Spinal cord (tissue), 10 donors: ENCODE measurements around the gene RCOR3. TPM values are rescaled to one million over a fixed set of nuclear protein-coding genes. Genes with fewer than 3 reads are reported as not detected.
A peak's percentile ranks its signal among the peaks of the same experiment; 100 is the strongest.
"Not testable (repeated sequence)": the region's sequence is repeated elsewhere in the genome, so short reads cannot be mapped to it uniquely, and the experiment has no call there.

Experiments used
- DNase-seq, 6 donors: peaks; one replicate each; pipeline versions ENCODE4 v3.0.0 to v3.0.0-alpha.2; 2013 to 2015; ENCODE audit warnings: low spot score in 6 of 6, low read depth in 4 of 6
- H3K27ac ChIP-seq: one replicate; pipeline ENCODE4 v1.5.1; 2013; ENCODE audit warnings: low read depth, low read length, control low read depth
- H3K27me3 ChIP-seq: one replicate; pipeline ENCODE4 v1.6.1; 2013; ENCODE audit warnings: low read length; ENCODE audit not compliant: control insufficient read depth, insufficient read depth
- H3K36me3 ChIP-seq: one replicate; pipeline ENCODE4 v1.6.1; 2013; ENCODE audit warnings: low read length; ENCODE audit not compliant: control insufficient read depth, insufficient read depth
- H3K4me1 ChIP-seq: one replicate; pipeline ENCODE4 v1.6.1; 2013; ENCODE audit warnings: low read length; ENCODE audit not compliant: control insufficient read depth, insufficient read depth
- H3K4me3 ChIP-seq: one replicate; pipeline ENCODE4 v1.5.1; 2013; ENCODE audit warnings: low read depth, low read length, control low read depth
- H3K9me3 ChIP-seq: one replicate; pipeline ENCODE4 v1.6.1; 2013; ENCODE audit warnings: low read length; ENCODE audit not compliant: control insufficient read depth, insufficient read depth
- WGBS: methylation state at CpG from one replicate; pipeline ENCODE4 v1.1.5; 2013; ENCODE audit warnings: missing lambda C conversion rate; ENCODE audit not compliant: insufficient coverage; 5-methylcytosine and 5-hydroxymethylcytosine counted together
- polyA plus RNA-seq, 2 donors: library from polyadenylated mRNA; unstranded; fragments of 120-200 nt; gene quantifications; one replicate each; pipeline ENCODE4 v1.2.1, GENCODE V29; 2013; ENCODE audit not compliant: insufficient read length in 2 of 2
- total RNA-seq, 2 donors: library from RNA; depleted of rRNA in 1 of 2; stranded (reverse); fragments of 120-200 nt in 1 of 2; fragments of >200 nt in 1 of 2; gene quantifications; one replicate each; pipeline versions ENCODE4 v1.2.3 to v1.2.4, GENCODE V29; 2013 to 2014
- donor health status: healthy.

The RCOR3 gene
- total and polyA plus RNA-seq, 4 donors, result 54.1 to 77.2 (median 66.1) TPM

DNA sequence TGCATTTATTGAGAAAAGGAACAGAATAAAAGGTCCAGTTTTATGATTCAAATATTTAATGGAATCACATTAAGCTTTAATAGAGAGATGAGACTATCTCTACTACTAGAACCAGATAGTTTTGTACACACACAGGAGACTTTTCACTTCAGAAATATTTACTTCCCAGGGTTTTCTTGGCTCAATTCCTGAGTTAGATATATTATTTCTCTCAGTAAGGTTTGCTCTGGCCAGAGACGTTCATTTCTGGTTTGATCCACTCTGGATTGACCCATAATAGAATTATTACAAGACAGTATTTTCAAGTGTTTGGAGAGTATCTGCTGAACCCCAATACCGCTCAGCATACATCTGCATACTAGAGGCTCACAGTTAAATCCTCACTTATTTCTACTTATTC is 1.3 kb upstream of the RCOR3 start:
- WGBS, result no CpG with 5 or more reads among the region's 2 CpGs
- H3K9me3 ChIP-seq, result no peaks in the 10 kb centered on the region

GRCh38 chr1:211258310-211258755 is 833 bp upstream of the RCOR3 start:
- H3K4me1 ChIP-seq, result peaks cover 20% of the 10 kb centered on the region
- H3K27me3 ChIP-seq, result no peaks in the 10 kb centered on the region
- H3K36me3 ChIP-seq, result peaks cover 6% of the 10 kb centered on the region
- peak overlapping the region; percentile 99 for H3K27ac ChIP-seq
- WGBS, result 0% methylated on average over 11 of the region's 17 CpGs
- peak overlapping the region; percentile 84 for H3K4me3 ChIP-seq
- DNase-seq, result peak; percentile 57 to 94 (median 72)
- H3K9me3 ChIP-seq, result no peaks in the 10 kb centered on the region

More for the DNA sequence above, 1.3 kb upstream of the RCOR3 start:
- Histone ChIP-seq H3K27me3 (no peaks in the 10 kb centered on the region), H3K4me3 (peak overlapping the region; percentile 84), H3K4me1 (peaks cover 20% of the 10 kb centered on the region), H3K27ac (peak overlapping the region; percentile 99), H3K36me3 (peaks cover 6% of the 10 kb centered on the region)
- no peak for DNase-seq

DNA sequence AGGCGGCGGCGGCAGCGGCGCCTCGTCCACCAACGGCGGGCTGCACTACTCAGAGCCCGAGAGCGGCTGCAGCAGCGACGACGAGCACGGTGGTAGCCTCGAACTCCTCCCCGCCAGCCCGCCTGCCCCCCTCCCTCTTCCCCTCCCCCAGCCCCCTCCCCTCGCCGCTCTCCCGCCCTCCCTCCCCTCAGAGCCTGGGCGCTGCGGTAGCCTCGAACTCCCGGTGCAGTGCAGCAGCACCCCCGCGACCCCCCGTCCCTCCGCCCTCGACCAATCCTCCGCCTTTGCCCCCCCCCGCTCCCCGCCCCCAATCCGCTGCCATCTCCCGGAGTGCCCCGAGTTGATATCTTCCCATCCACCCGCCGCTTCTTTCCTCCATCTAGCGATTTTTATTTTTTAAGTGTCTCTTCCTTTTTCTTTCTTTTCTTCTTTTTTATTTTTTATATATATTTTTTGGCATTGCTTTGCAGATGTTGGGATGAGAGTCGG is 516 bp downstream of the RCOR3 start:
- peak in 5 of 6 donors; percentile 29 to 91 (median 59) for DNase-seq
- peaks cover 20% of the 10 kb centered on the region for H3K4me1 ChIP-seq

GRCh38 chr1:211260141-211261107 is 1.3 kb downstream of the RCOR3 start:
- H3K36me3 ChIP-seq, result peaks cover 9% of the 10 kb centered on the region
- peak; percentile 65 to 95 (median 78) for DNase-seq
- peaks cover 20% of the 10 kb centered on the region for H3K4me1 ChIP-seq
- under 1% methylated on average over 57 of the region's 59 CpGs for WGBS
- H3K27me3 ChIP-seq, result no peaks in the 10 kb centered on the region
- H3K9me3 ChIP-seq, result no peaks in the 10 kb centered on the region
- peak overlapping the region; percentile 89 for H3K4me3 ChIP-seq
- peak overlapping the region; percentile 99 for H3K27ac ChIP-seq

More for the DNA sequence above, 516 bp downstream of the RCOR3 start:
- peaks cover 9% of the 10 kb centered on the region for H3K36me3 ChIP-seq
- H3K27me3 ChIP-seq, result no peaks in the 10 kb centered on the region
- 0% methylated on average over 13 of the region's 39 CpGs for WGBS
- no peaks in the 10 kb centered on the region for H3K9me3 ChIP-seq
- H3K4me3 ChIP-seq, result peak overlapping the region; percentile 89
- H3K27ac ChIP-seq, result peak overlapping the region; percentile 99

- DNase-seq, result no peak
- WGBS, result no CpG with 5 or more reads among the region's 2 CpGs
- H3K4me1 ChIP-seq, result peaks cover 20% of the 10 kb centered on the region
- H3K4me3 ChIP-seq, result peak overlapping the region; percentile 89
- H3K36me3 ChIP-seq, result peaks cover 9% of the 10 kb centered on the region
- H3K9me3 ChIP-seq, result no peaks in the 10 kb centered on the region
- H3K27me3 ChIP-seq, result no peaks in the 10 kb centered on the region
- peak overlapping the region; percentile 99 for H3K27ac ChIP-seq
Measured at GRCh38 chr1:211261229-211261628, 2.1 kb downstream of the RCOR3 start.

- not testable (repeated sequence) for H3K4me3 ChIP-seq, DNase-seq, H3K9me3 ChIP-seq, H3K27me3 ChIP-seq, H3K36me3 ChIP-seq, H3K27ac ChIP-seq
- peaks cover 11% of the 10 kb centered on the region for H3K4me1 ChIP-seq
- no CpG with 5 or more reads among the region's 5 CpGs for WGBS
Measured at GRCh38 chr1:211263022-211263421, 3.9 kb downstream of the RCOR3 start.

GRCh38 chr1:211267204-211267857 is 8.2 kb downstream of the RCOR3 start:
- Histone ChIP-seq H3K9me3 (no peaks in the 10 kb centered on the region), H3K4me1 (no peaks in the 10 kb centered on the region), H3K4me3 (no peak overlapping the region), H3K27ac (no peak overlapping the region), H3K27me3 (no peaks in the 10 kb centered on the region), H3K36me3 (peaks cover 10% of the 10 kb centered on the region)
- 100% methylated on average over 4 of the region's 7 CpGs for WGBS
- DNase-seq, result no peak

GRCh38 chr1:211279340-211279739 is 20.2 kb downstream of the RCOR3 start:
- H3K4me3 ChIP-seq, result no peak overlapping the region
- no CpG with 5 or more reads among the region's 1 CpG for WGBS
- no peaks in the 10 kb centered on the region for H3K9me3 ChIP-seq
- H3K4me1 ChIP-seq, result no peaks in the 10 kb centered on the region
- H3K27ac ChIP-seq, result no peak overlapping the region
- no peaks in the 10 kb centered on the region for H3K27me3 ChIP-seq
- peaks cover 8% of the 10 kb centered on the region for H3K36me3 ChIP-seq
- DNase-seq, result no peak

DNA sequence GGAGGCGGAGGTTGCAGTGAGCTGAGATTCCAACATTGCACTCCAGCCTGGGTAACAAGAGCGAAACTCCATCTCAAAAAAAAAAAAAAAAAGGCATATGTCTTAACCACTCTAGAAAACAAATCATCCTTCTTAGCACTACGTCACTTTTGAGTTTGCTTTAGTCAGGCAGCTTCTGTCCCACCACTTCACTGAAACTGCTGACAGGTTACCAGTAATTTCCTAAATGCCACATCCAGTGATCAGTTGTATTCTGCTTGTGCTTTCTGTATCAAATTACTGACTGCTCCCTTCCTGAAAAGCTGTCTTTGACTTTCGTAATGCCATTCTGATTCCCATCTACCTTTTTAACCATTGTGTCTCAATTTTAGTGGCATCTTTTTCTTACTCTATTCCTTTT is 21.7 kb downstream of the RCOR3 start:
- DNase-seq, result no peak
- Histone ChIP-seq H3K27me3 (no peaks in the 10 kb centered on the region), H3K4me1 (no peaks in the 10 kb centered on the region), H3K27ac (no peak overlapping the region), H3K36me3 (peaks cover 8% of the 10 kb centered on the region), H3K4me3 (no peak overlapping the region), H3K9me3 (no peaks in the 10 kb centered on the region)
- WGBS, result 94% methylated on average over 4 of the region's 4 CpGs
